GM23338 (cell line): ENCODE results near the gene ERBB4.

Source experiments
- CREB1 ChIP-seq: fragments of 250-450 bp; sonication (Bioruptor Pico); IDR thresholded peaks from 2 replicates; pipeline ENCODE4 v1.5.0; 2020; ENCODE audit warnings: low read depth, mild to moderate bottlenecking, moderate library complexity
- EZH2 ChIP-seq: fragments of 200-600 bp; sonication (generic); IDR thresholded peaks from one replicate; pipeline ENCODE4 v1.8.0; 2017; ENCODE audit warnings: antibody characterized with exemption, mild to moderate bottlenecking, low read depth; ENCODE audit not compliant: unreplicated experiment
- EZH2phosphoT487 ChIP-seq: fragments of 200-600 bp; sonication (generic); IDR thresholded peaks from one replicate; pipeline ENCODE4 v1.8.1; 2018; ENCODE audit warnings: antibody characterized with exemption; ENCODE audit not compliant: unreplicated experiment
- JUNB ChIP-seq: IDR thresholded peaks from one replicate; pipeline ENCODE4 v1.6.1; 2016; ENCODE audit warnings: antibody characterized with exemption; ENCODE audit not compliant: unreplicated experiment
- NANOG ChIP-seq: IDR thresholded peaks from 2 replicates; pipeline ENCODE4 v1.6.1; 2016; ENCODE audit warnings: antibody characterized with exemption, borderline replicate concordance
- POLR2AphosphoS5 ChIP-seq: IDR thresholded peaks from 2 replicates; pipeline ENCODE4 v1.6.1; 2016; ENCODE audit warnings: antibody characterized with exemption, low read depth
- ZNF114 ChIP-seq: fragments of 250-450 bp; sonication (Bioruptor Pico); IDR thresholded peaks from 2 replicates; pipeline ENCODE4 v1.5.0; 2020; ENCODE audit warnings: mild to moderate bottlenecking, moderate library complexity
- ZNF331 ChIP-seq: fragments of 250-450 bp; sonication (Bioruptor Pico); IDR thresholded peaks from 2 replicates; pipeline ENCODE4 v1.5.0; 2020; ENCODE audit warnings: low read depth, mild to moderate bottlenecking, moderate library complexity
- TF ChIP-seq, protein P1 (sequence below), 2 experiments: fragments of 200-600 bp in 1 of 2; sonication (generic) in 1 of 2; conservative IDR thresholded peaks; 2 replicates each; pipeline versions ENCODE4 v1.5.1 to v1.6.1; 2016 to 2017; ENCODE audit warnings: antibody characterized with exemption in 2 of 2, low read depth in 2 of 2, mild to moderate bottlenecking in 2 of 2, moderate library complexity in 1 of 2
- TF ChIP-seq, protein P2 (sequence below): IDR thresholded peaks from 2 replicates; pipeline ENCODE4 v1.6.1; 2016; ENCODE audit warnings: antibody characterized with exemption
- TF ChIP-seq, protein P3 (sequence below): IDR thresholded peaks from one replicate; pipeline ENCODE4 v1.6.1; 2018; ENCODE audit warnings: antibody characterized with exemption; ENCODE audit not compliant: unreplicated experiment

DNA sequence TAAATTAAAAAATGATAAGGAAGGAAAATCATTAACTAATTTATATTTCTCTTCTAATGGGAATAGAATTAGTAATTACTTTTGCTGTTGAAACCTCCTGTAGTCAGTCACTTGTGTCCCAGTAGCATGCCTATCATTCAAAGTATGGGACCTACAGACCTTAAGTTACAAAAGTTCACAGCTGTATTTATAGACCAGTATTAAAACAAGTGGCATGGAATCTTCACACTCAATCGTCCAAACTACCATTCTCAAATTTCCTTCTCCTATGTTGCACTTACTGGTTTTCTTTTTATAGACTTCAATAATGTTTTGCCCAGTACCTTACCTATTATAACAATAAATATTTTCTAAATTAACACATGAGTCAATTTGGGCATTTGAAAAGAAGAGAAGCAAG, 639.9 kb downstream of the ERBB4 start:
- TF ChIP-seq NANOG: no peak
- TF ChIP-seq, protein P1, sequence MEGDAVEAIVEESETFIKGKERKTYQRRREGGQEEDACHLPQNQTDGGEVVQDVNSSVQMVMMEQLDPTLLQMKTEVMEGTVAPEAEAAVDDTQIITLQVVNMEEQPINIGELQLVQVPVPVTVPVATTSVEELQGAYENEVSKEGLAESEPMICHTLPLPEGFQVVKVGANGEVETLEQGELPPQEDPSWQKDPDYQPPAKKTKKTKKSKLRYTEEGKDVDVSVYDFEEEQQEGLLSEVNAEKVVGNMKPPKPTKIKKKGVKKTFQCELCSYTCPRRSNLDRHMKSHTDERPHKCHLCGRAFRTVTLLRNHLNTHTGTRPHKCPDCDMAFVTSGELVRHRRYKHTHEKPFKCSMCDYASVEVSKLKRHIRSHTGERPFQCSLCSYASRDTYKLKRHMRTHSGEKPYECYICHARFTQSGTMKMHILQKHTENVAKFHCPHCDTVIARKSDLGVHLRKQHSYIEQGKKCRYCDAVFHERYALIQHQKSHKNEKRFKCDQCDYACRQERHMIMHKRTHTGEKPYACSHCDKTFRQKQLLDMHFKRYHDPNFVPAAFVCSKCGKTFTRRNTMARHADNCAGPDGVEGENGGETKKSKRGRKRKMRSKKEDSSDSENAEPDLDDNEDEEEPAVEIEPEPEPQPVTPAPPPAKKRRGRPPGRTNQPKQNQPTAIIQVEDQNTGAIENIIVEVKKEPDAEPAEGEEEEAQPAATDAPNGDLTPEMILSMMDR (conservative IDR thresholded peaks at IDR 0.05; ENCODE audit: low read depth in 2 of 2): no peak
- TF ChIP-seq EZH2phosphoT487: no peak
- TF ChIP-seq POLR2AphosphoS5: no peak
- TF ChIP-seq, protein P2, sequence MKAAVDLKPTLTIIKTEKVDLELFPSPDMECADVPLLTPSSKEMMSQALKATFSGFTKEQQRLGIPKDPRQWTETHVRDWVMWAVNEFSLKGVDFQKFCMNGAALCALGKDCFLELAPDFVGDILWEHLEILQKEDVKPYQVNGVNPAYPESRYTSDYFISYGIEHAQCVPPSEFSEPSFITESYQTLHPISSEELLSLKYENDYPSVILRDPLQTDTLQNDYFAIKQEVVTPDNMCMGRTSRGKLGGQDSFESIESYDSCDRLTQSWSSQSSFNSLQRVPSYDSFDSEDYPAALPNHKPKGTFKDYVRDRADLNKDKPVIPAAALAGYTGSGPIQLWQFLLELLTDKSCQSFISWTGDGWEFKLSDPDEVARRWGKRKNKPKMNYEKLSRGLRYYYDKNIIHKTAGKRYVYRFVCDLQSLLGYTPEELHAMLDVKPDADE: no peak
- no peak for TF ChIP-seq EZH2
- no peak for TF ChIP-seq ZNF331
- TF ChIP-seq, protein P3, sequence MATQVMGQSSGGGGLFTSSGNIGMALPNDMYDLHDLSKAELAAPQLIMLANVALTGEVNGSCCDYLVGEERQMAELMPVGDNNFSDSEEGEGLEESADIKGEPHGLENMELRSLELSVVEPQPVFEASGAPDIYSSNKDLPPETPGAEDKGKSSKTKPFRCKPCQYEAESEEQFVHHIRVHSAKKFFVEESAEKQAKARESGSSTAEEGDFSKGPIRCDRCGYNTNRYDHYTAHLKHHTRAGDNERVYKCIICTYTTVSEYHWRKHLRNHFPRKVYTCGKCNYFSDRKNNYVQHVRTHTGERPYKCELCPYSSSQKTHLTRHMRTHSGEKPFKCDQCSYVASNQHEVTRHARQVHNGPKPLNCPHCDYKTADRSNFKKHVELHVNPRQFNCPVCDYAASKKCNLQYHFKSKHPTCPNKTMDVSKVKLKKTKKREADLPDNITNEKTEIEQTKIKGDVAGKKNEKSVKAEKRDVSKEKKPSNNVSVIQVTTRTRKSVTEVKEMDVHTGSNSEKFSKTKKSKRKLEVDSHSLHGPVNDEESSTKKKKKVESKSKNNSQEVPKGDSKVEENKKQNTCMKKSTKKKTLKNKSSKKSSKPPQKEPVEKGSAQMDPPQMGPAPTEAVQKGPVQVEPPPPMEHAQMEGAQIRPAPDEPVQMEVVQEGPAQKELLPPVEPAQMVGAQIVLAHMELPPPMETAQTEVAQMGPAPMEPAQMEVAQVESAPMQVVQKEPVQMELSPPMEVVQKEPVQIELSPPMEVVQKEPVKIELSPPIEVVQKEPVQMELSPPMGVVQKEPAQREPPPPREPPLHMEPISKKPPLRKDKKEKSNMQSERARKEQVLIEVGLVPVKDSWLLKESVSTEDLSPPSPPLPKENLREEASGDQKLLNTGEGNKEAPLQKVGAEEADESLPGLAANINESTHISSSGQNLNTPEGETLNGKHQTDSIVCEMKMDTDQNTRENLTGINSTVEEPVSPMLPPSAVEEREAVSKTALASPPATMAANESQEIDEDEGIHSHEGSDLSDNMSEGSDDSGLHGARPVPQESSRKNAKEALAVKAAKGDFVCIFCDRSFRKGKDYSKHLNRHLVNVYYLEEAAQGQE: no peak
- TF ChIP-seq CREB1 (CRISPR knock-in tag): no peak
- no peak for TF ChIP-seq ZNF114
- no peak for TF ChIP-seq JUNB
